GM18498 (cell line): ENCODE measurements around the gene RAB11B.
A peak's percentile ranks its signal among the peaks of the same experiment; 100 is the strongest.
"Not testable (repeated sequence)": the region's sequence is repeated elsewhere in the genome, so short reads cannot be mapped to it uniquely, and the experiment has no call there.

ENCODE experiments used
- ATAC-seq: cut with Tn5 transposase; IDR thresholded peaks from one replicate; pipeline ENCODE4 v1.9.1; 2021; ENCODE audit warnings: mild to moderate bottlenecking, moderate library complexity; ENCODE audit not compliant: unreplicated experiment

RAB11B gene

DNA sequence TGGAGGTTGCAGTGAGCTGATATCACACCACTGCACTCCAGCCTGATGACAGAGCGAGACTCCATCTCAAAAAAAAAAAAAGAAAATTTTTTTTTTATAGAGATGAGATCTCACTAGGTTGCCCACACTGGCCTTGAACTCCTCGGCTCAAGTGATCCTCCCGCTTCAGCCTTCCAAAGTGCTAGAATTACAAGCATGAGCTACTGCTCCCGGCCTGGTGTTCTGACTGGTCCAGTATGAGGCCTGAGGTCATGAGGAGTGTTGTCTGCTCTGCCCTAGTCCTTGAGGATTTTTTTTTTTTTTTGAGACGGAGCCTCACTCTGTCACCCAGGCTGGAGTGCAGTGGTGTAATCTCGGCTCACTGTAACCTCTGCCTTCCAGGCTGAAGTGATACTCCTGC, 35.2 kb downstream of the RAB11B start:
- ATAC-seq = not testable (repeated sequence)

DNA sequence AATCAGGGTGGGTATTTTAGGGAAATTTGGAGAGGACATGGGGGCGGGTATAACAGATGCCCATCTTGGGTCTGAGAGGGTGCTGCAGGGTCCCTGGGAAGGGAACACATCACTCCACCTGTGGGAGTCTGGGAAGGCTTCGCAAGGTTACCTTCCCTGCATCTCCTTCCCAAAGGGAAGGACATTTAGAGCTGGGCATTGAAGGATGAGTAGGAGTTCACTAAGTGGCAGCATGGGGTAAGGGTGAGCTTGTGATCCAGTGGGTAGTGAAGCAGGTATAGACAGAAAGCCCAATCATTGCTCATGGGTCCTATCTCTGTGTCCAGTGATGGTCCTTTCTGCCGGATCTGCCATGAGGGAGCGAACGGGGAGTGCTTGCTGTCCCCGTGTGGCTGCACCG, 36.1 kb downstream of the RAB11B start:
- no peak for ATAC-seq

DNA sequence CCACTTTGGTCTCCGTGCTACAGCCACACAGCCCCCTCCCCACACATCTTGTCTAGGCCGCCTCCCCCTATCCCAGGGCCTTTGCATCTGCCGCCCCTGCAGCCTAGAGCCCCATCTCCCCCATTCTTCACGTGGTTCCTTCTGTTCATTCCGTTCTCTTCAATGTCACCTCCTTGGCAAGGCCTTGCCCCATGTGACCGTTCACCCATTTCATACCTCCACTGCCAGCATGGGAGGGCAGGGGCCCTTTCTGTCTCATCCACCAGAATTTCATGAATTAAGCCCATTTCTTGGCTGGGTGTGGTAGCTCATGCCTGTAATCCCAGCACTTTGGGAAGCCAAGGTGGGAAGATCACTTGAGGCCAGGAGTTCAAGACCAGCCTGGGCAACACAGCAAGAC, 38.9 kb downstream of the RAB11B start:
- ATAC-seq = no peak

DNA sequence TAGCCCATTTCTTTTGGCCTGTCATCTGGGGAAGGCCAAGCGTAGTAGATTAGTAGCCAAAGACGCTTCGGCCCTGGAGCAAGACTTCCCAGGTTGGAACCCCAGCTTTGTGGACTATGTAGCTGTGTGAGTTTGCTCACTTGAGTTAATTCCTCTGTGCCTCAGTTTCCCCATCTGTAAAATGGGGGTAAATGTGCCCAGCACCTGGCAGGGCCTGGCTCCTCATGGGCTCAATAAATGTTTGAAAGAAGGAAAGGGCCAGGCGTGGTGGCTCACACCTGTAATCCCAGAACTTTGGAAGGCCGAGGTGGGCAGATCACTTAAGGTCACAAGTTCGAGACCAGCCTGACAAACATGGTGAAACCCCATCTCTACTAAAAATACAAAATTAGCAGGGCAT, 39.7 kb downstream of the RAB11B start:
- no peak for ATAC-seq

GRCh38 chr19:8430650-8431049, 40.5 kb downstream of the RAB11B start:
- ATAC-seq = no peak

GRCh38 chr19:8438236-8438635, 48.1 kb downstream of the RAB11B start:
- no peak for ATAC-seq

DNA sequence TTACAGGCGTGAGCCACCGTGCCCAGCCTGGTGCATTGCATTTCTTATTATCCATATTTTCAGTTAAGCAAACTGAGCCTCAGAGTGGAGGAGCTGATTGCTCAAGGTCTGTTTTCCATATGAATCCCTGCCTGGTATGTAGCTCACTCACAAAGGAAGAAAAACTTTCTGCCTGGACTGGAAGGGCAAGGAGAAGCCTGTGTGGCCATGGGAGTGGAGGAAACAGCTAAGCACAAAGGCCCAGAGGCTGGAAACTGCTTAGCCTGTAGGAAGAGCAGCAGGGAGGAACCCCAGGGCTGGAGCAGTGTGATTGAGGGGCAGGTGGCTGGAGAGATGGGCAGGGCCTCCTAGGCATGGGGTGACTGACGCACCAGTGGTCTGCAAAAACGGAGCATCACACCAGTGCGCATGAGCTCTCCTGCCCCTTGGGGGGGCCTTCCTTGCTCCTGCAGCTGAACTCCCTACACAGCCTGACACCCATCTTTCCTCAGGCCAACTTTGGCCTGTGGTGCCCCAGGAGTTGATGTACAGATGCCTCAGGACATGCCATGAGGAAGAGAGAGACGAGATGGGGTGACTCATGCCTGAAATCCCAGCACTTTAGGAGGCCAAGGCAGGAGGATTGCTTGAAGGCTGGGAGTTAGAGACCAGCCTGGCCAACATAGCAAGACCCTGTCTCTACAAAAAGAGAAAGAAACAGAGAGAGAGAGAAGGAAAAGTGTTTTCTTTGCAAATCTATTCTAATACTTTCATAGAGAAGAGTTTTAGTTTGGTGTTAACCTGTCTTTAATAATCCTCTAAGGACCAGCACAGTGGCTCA, 51.8 kb downstream of the RAB11B start:
- ATAC-seq = no peak

GRCh38 chr19:8444140-8444676, 54.0 kb downstream of the RAB11B start:
- not testable (repeated sequence) for ATAC-seq

DNA sequence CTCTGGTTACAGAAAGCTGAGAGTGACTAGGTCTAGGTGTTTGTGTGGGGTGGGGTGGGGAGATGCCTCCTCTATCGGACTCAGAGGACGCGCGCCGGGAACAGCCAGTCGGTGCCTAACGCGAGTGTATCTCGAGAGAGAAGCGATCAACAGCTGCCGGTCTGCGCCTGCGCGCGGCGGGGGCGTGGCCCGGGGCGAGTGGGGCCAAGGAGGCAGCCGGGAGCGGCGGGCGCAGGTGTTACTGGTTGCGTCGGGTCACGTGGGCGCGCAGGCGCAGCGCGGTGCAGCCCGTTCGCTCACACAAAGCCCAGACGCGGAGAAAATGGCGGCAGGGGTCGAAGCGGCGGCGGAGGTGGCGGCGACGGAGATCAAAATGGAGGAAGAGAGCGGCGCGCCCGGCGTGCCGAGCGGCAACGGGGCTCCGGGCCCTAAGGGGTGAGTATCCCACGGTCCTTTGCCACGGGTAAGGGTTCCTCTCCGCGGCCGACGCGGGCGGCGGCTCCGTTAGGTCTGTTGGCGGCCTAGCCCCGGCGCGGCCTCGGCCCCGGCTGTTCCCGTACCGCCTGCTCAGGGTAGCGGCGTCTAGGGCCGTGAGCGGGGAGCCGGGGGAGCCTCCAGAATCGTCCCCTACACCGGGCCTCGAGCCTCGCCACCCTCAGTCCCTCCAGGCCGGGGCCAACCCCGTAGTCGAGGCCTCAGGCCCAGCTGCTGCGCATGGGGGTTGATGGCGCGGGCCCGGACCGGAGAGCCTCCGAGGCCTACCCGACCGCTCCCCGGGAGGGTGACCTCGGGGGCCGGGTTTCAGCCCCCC, 54.7 kb downstream of the RAB11B start, which contains the start of gene HNRNPM:
Gene HNRNPM, plus strand, starts transcription at position 299 of the 811 bp plus-strand sequence. Its CDS starts 24 bp downstream, at position 323.
- peak; percentile 91 for ATAC-seq

DNA sequence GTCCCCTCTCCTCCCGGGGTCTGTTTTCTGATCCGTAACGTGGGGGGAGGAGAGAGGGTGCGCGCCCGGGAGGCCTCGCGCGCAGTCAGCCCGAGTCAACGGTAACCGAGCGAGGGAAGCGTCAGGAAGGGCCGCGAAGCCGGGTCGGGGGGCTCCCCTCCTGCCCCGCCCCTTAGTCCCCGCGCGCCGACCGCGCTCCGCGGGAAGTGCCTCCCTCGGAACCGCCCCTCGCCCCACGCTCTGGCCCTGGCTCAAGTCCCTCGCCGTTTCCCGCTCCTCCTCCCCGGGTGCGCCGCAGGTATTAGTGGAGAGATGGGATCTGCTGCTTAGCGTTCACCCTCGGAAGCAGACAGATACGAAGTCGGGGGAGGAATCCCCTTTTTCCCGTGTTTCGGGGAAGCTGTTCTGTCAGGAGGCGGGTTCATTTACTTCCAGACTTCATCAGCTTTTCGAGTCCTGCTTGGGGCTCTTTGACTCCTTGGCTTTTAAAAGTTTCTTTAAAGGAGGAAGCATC, 55.4 kb downstream of the RAB11B start:
- ATAC-seq = peak; percentile 22

- no peak for ATAC-seq
Measured at GRCh38 chr19:8446061-8446709, 56.0 kb downstream of the RAB11B start.

DNA sequence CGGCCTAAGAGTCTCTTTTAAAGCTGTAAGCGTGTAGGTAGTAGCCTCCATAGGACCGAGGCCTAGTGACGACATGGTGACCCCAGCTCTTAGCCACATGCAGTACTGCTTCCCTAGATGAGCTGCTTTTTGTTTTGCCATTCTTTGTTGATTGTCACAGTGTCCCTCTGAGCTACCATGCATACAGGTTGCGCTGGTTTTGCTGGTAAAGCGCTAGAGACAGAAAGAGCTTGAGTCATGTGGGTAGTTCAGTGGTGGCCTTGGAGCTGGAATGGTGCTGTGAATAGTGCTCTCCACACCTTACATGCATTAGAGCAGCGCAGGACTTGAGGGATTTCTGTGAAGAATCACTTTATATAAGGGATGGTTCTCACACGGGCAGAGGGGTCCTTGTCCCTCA, 59.7 kb downstream of the RAB11B start:
- ATAC-seq = no peak

- no peak for ATAC-seq
Measured at GRCh38 chr19:8451377-8451776, 61.2 kb downstream of the RAB11B start.

DNA sequence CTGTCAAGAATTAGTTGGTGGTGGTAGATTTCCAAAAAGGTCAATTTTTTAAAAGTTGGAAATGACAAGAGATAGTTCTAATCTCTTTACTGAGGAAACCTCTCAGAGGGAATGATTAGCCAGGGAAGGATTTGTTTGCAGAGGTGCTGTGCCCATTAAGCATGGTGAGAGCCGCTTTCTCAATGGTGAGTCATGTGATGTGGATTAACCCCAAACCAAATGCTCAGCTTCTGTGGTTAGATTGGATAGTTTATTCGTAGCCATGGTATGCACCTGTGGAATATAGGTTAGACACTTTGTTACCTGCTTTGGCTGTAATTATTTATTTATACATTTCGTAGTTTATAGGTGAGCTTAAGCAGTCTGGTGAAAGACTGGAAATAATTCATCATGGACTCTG, 61.7 kb downstream of the RAB11B start:
- ATAC-seq = no peak

DNA sequence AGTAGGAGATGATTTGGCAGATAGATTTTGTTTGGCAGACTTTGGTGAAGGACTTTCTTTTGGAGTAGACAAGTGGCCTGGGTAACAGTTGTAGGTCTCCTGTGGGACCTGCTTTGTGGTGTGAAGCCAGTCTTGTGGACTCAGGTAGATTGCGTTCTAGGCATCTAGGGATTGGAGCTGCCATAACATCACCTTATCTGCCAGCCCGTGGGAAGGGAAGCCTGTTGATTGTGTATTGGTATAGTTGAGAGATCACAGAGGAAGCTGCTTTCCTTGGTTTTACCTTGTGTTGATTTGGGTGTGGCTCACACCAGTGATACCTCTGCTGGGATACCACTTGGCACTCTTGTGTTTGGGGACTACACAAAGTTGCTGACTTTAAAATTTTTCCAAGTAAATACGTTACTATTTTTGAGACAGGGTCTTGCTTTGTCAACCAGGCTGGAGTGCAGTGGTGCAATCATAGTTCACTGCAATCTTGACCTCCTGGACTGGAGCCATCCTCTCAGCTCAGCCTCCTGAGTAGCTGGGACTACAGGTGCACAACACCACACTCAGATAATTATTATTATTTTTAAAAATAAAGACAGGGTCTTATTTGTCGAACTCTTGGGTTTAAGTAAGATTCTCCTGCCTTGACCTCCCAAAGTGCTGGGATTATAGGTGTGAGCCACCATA, 62.4 kb downstream of the RAB11B start:
- ATAC-seq = no peak

- no peak for ATAC-seq
Measured at GRCh38 chr19:8453616-8454015, 63.5 kb downstream of the RAB11B start.
